GM21717 (cell line): Measurements from ENCODE around the gene ODF2L.

Experiments used
- ATAC-seq: cut with Tn5 transposase; IDR thresholded peaks from one replicate; pipeline ENCODE4 v1.9.1; 2021; ENCODE audit warnings: mild to moderate bottlenecking, moderate library complexity; ENCODE audit not compliant: unreplicated experiment

The ODF2L gene

GRCh38 chr1:86395751-86396497 lies at the start of gene ODF2L:
Gene ODF2L, minus strand, starts transcription at chr1:86396323. Its CDS starts 9,296 bp downstream, at chr1:86387027.
- peak; percentile 100 for ATAC-seq

GRCh38 chr1:86445919-86446318 lies 49.8 kb upstream of the ODF2L start:
- no peak for ATAC-seq

GRCh38 chr1:86441997-86442396 lies 45.9 kb upstream of the ODF2L start:
- ATAC-seq: no peak

- no peak for ATAC-seq
Observed at GRCh38 chr1:86441581-86441980, 45.5 kb upstream of the ODF2L start.

- no peak for ATAC-seq
Observed at GRCh38 chr1:86436041-86436440, 39.9 kb upstream of the ODF2L start.

GRCh38 chr1:86435327-86435726 lies 39.2 kb upstream of the ODF2L start:
- ATAC-seq: no peak

- ATAC-seq: no peak
Observed at GRCh38 chr1:86434059-86434458, 37.9 kb upstream of the ODF2L start.

GRCh38 chr1:86430376-86430775 lies 34.3 kb upstream of the ODF2L start:
- no peak for ATAC-seq

- no peak for ATAC-seq
Observed at GRCh38 chr1:86429835-86430234, 33.7 kb upstream of the ODF2L start.

- ATAC-seq: no peak
Observed at GRCh38 chr1:86429122-86429725, 33.1 kb upstream of the ODF2L start.

- ATAC-seq: no peak
Observed at GRCh38 chr1:86423873-86424272, 27.8 kb upstream of the ODF2L start, which contains the start of gene CLCA2. Gene CLCA2, plus strand, starts transcription at chr1:86424171. Its CDS starts 77 bp downstream, at chr1:86424248.

- ATAC-seq: no peak
Observed at GRCh38 chr1:86423473-86423872, 27.4 kb upstream of the ODF2L start.

- no peak for ATAC-seq
Observed at GRCh38 chr1:86421601-86422280, 25.6 kb upstream of the ODF2L start.

- ATAC-seq: peak; percentile 88
Observed at GRCh38 chr1:86419277-86419903, 23.3 kb upstream of the ODF2L start.

- ATAC-seq: no peak
Observed at GRCh38 chr1:86416343-86416742, 20.2 kb upstream of the ODF2L start.

GRCh38 chr1:86410879-86411278 lies 14.8 kb upstream of the ODF2L start:
- no peak for ATAC-seq

GRCh38 chr1:86409416-86410021 lies 13.4 kb upstream of the ODF2L start:
- ATAC-seq: no peak

- ATAC-seq: peak; percentile 13
Observed at GRCh38 chr1:86396498-86396890, 371 bp upstream of the ODF2L start.

- no peak for ATAC-seq
Observed at GRCh38 chr1:86394416-86394815, 1.7 kb downstream of the ODF2L start.

GRCh38 chr1:86389307-86389706 lies 6.8 kb downstream of the ODF2L start:
- ATAC-seq: peak; percentile 89

- ATAC-seq: no peak
Observed at GRCh38 chr1:86388777-86389176, 7.3 kb downstream of the ODF2L start.
